ENCODE results near the gene PDE4D. TPM values are rescaled to one million over a fixed set of nuclear protein-coding genes. Genes with fewer than 3 reads are reported as not detected.

The PDE4D gene
- total RNA-seq, 1 experiment from 2014 or later, result 6.5 TPM

DNA sequence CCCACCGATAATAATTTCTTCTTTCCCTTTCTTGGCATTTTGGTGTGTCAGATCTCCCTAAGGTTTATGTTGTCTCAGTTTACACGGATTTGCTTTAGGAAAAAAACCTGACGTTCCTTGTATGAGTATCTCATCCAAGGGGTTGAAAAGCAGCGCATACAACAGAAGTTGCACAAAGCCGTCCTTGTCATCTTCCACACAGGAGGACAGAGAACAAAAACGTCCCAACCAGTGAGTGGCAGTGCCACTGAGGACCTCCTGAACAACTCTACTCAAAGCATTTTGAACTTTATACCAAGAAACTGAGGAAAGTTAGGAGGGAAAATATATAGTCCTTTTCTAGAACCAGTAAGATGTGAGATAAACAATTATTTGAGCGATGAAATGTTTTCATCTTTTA lies 547.0 kb downstream of the PDE4D start:
- no TSS peak for BruUV-seq (replicated peaks)
- Histone ChIP-seq H3K27ac (ENCODE audit: low read depth, low read length, poor library complexity, severe bottlenecking) (no peak overlapping the region), H3K9me3 (ENCODE audit: low read depth, low read length, poor library complexity, severe bottlenecking) (no peaks in the 10 kb centered on the region), H3K4me1 (ENCODE audit: insufficient read depth, low read length, poor library complexity, severe bottlenecking) (no peaks in the 10 kb centered on the region), H3K36me3 (ENCODE audit: insufficient read depth, low read length, poor library complexity, severe bottlenecking) (no peaks in the 10 kb centered on the region), H3K27me3 (replicated peaks; ENCODE audit: insufficient read depth, low read depth, low read length, poor library complexity) (no peaks in the 10 kb centered on the region), H3K4me3 (ENCODE audit: low read depth, low read length, poor library complexity, severe bottlenecking) (no peak overlapping the region)
- ChIA-PET POLR2A (ENCODE audit: low non-redundant PET) (no interaction called here), CTCF (no interaction called here)
- no peak for DNase-seq (ENCODE audit: low spot score)
- intact Hi-C loops (cut with micrococcal nuclease; ENCODE audit: unreplicated experiment), result no loop called here
- no peak for TF ChIP-seq EZH2 (IDR thresholded peaks at IDR 0.05; ENCODE audit: borderline replicate concordance, low read depth, low read length, poor library complexity, severe bottlenecking)
- TF ChIP-seq, protein P1, sequence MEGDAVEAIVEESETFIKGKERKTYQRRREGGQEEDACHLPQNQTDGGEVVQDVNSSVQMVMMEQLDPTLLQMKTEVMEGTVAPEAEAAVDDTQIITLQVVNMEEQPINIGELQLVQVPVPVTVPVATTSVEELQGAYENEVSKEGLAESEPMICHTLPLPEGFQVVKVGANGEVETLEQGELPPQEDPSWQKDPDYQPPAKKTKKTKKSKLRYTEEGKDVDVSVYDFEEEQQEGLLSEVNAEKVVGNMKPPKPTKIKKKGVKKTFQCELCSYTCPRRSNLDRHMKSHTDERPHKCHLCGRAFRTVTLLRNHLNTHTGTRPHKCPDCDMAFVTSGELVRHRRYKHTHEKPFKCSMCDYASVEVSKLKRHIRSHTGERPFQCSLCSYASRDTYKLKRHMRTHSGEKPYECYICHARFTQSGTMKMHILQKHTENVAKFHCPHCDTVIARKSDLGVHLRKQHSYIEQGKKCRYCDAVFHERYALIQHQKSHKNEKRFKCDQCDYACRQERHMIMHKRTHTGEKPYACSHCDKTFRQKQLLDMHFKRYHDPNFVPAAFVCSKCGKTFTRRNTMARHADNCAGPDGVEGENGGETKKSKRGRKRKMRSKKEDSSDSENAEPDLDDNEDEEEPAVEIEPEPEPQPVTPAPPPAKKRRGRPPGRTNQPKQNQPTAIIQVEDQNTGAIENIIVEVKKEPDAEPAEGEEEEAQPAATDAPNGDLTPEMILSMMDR (conservative IDR thresholded peaks at IDR 0.05; ENCODE audit: low read depth, low read length), result no peak

DNA sequence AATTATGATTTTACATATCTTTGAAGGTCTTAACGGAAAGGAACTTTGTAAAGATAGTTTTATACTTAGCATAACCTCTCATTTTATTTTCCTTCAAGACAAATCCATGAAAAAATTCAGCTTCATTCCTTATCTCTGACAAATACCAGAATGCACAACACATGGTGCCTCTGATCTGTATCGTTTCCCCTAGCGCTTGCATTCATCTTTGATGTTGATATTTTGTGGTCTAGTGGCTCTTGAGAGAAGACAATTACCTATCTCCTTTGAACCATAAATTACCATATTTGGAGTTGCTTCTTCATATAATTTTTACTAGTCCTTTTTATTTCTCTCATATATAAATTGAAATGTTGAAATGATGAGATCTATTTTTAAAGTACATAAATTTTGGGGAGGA lies 551.3 kb downstream of the PDE4D start:
- Histone ChIP-seq H3K4me1 (ENCODE audit: insufficient read depth, low read length, poor library complexity, severe bottlenecking) (no peaks in the 10 kb centered on the region), H3K9me3 (ENCODE audit: low read depth, low read length, poor library complexity, severe bottlenecking) (no peaks in the 10 kb centered on the region), H3K4me3 (ENCODE audit: low read depth, low read length, poor library complexity, severe bottlenecking) (no peak overlapping the region), H3K27me3 (replicated peaks; ENCODE audit: insufficient read depth, low read depth, low read length, poor library complexity) (no peaks in the 10 kb centered on the region), H3K36me3 (ENCODE audit: insufficient read depth, low read length, poor library complexity, severe bottlenecking) (no peaks in the 10 kb centered on the region), H3K27ac (ENCODE audit: low read depth, low read length, poor library complexity, severe bottlenecking) (no peak overlapping the region)
- no TSS peak for BruUV-seq (replicated peaks)
- ChIA-PET POLR2A (ENCODE audit: low non-redundant PET) (no interaction called here), CTCF (no interaction called here)
- no peak for DNase-seq (ENCODE audit: low spot score)
- TF ChIP-seq, protein P1 (conservative IDR thresholded peaks at IDR 0.05; ENCODE audit: low read depth, low read length), result no peak
- no peak for TF ChIP-seq EZH2 (IDR thresholded peaks at IDR 0.05; ENCODE audit: borderline replicate concordance, low read depth, low read length, poor library complexity, severe bottlenecking)
- intact Hi-C loops (cut with micrococcal nuclease; ENCODE audit: unreplicated experiment), result no loop called here

DNA sequence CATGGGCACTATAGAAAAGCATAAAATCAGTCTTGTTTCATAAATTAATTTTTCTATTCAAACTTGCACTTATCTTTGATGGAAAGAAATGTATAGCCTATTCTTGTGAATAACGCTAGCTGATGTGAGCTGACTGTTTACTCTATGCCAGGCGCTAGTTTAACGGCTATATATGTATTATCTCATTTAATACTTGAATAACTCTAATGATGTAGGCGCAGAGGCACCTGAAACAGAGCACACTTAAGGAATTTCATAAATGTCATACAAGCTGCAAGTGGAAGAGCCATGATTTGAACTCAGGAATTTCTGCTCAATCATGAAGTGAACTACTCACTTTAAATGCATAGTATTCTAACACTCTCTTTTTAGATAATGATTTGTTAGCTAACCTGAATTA lies 551.8 kb downstream of the PDE4D start:
- H3K36me3 ChIP-seq (ENCODE audit: insufficient read depth, low read length, poor library complexity, severe bottlenecking), result no peaks in the 10 kb centered on the region
- CTCF ChIA-PET, result no interaction called here
- no peak overlapping the region for H3K27ac ChIP-seq (ENCODE audit: low read depth, low read length, poor library complexity, severe bottlenecking)
- POLR2A ChIA-PET (ENCODE audit: low non-redundant PET), result no interaction called here
- DNase-seq (ENCODE audit: low spot score), result no peak
- no peaks in the 10 kb centered on the region for H3K4me1 ChIP-seq (ENCODE audit: insufficient read depth, low read length, poor library complexity, severe bottlenecking)
- BruUV-seq (replicated peaks), result no TSS peak
- intact Hi-C loops (cut with micrococcal nuclease; ENCODE audit: unreplicated experiment), result no loop called here
- H3K27me3 ChIP-seq (replicated peaks; ENCODE audit: insufficient read depth, low read depth, low read length, poor library complexity), result no peaks in the 10 kb centered on the region
- H3K4me3 ChIP-seq (ENCODE audit: low read depth, low read length, poor library complexity, severe bottlenecking), result no peak overlapping the region
- no peaks in the 10 kb centered on the region for H3K9me3 ChIP-seq (ENCODE audit: low read depth, low read length, poor library complexity, severe bottlenecking)
- no peak for TF ChIP-seq EZH2 (IDR thresholded peaks at IDR 0.05; ENCODE audit: borderline replicate concordance, low read depth, low read length, poor library complexity, severe bottlenecking)
- TF ChIP-seq, protein P1 (conservative IDR thresholded peaks at IDR 0.05; ENCODE audit: low read depth, low read length), result no peak
